Measurements from ENCODE around the gene RAPGEF1. TPM values are rescaled to one million over a fixed set of nuclear protein-coding genes. Genes with fewer than 3 reads are reported as not detected.
"Not testable (repeated sequence)": the region's sequence is repeated elsewhere in the genome, so short reads cannot be mapped to it uniquely, and the experiment has no call there.

Gene RAPGEF1
- polyA plus RNA-seq, 1 donor, result 122 TPM

DNA sequence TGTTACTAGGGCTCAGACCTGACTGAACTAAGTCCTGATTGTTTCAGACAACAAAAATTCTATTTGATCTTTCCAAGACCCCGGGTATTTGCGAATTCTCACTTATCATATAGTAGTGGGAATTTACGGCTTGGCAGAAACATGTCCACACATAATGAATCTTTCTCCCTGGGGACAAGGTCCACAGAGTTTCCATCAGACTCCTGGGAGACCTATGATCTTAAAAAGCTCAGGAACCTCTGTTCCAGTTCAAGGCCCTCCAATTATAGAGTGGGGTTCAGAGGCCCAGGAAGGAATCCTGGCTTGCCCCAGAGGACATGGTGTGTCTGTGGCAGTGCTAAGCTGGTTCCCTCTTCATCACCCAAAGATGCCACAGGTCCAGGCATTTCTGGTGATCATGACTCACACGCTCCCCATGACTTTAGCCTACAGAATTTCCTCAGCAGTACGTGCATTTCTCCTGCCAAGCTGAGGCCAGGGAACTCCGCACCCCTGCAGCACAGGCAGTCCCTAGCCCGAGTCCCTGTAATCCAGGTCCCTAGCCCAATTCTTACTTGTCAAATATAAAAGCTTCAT is 12.6 kb downstream of the RAPGEF1 start:
- DNase-seq, result no peak

DNA sequence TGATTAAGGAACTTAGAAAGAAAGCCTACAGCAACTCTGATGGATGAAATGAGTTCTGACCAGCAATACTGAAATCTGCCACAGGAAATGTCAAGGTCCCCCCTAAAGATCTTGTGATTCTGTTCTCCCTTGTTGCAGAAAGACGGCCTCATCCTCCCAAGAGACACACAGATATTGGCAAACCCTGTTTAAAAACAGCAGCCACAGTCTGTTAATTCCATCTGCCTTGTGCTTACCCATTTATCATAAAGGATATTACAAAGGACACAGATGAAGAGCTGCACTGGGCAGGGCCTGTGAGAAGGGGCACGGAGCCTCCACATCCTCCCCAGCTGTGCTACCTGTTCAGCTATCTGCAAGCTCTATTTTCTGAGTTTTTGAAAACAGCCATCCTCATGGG is 15.2 kb downstream of the RAPGEF1 start:
- DNase-seq, result no peak

DNA sequence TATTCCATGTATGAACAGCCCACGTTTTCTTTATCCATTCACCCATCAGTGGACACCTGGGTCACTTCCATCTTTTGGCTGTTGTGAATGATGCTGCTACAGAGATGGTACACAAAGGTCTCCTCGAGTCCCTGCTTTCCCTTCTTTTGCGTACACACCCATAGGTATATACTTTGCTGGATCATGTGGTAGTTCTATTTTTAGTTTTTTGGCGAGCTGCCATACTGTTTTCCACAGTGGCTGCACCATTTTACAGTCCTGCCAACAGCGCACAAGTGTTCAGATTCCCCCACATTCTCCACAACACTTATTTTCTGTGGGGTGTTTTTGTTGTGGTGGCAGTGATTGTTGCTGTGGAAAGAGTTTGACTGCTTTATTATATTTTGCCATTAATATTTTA is 16.2 kb downstream of the RAPGEF1 start:
- no peak for DNase-seq

DNA sequence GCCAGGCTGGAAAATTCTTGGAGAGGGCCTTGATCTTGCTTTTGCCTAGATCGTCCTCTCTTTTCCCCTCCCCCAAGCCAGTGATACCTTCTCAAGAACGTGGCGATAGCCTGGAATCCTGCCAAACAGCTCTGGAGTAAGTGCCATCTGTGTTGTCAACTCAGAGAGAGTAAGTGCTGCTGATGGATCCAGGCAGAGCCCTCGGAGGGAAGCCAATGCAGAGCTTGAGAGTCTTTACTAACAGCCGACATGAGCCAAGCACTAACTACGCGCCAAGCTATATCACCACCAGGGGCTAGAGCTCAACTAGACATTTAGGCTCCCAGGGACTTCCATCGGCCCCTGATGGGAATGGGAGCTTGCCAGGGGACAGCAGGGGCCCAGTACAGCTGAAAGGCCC is 17.6 kb downstream of the RAPGEF1 start:
- DNase-seq, result no peak

DNA sequence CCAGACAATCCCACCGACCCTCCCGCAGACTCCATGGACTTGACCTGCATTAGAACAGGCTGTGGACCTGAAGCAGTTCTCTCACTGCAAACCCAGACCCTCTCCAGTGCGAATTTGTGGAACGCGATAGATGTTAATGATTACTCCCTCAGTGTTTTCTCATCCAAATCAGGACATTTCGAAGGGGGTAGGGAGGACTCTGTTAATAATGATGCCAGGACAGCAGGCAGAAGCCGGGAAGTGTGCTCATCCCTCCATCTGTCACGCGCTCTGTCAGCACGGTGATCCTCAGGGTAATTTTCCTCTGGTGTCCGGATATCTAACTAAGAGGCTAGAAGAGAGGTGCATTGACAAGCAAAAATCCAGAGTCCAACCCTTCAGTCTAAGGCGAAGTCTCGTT is 18.8 kb downstream of the RAPGEF1 start:
- DNase-seq, result no peak

DNA sequence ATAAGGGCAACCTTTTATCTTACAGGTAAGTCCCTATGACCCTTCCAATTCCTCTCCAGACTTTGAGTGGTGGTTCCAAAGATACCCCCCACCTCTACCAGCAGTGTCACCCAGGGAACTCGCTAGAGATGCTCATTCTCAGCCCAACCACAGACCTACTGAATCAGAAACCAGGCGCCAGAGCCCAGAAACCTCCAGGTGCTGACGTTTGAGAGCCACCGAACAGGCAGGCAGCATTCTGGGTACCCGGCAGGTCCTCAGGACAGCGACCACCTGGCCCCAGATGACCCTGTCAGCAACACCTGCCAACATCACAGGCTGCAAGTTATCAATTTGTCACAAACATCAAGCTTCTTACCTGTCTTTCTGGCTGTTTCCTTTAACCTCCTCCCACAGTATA is 19.5 kb downstream of the RAPGEF1 start:
- DNase-seq, result no peak

DNA sequence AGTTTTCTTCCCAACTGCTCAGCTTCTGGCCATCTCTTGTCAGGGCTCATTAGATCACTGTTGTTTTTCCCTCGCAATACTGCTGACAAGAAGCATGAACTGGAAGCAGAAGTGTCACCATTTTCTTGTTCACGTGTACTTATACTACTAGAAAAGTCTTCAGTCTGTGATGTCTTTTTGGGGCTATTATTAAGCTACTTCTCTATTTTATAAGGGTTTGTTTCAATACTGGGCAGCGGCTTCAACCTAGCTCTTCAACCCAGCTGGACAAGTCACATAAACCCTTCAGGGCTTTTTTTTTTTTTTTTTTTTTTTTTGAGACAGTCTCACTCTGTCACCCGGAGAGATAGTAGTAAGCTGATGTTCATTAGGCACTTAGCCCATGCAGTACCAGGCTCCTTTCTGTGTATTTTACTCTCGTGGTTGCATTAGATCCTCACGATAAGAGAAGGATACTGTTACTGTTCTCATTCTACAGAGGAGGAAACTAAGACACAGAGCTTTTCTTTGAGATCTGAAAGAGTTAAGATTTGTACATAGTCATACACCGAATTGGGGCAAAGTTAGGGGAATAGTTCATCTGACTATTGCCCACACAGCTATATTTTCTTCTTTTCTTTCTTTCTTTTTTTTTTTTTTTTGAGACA is 20.5 kb downstream of the RAPGEF1 start:
- no peak for DNase-seq

DNA sequence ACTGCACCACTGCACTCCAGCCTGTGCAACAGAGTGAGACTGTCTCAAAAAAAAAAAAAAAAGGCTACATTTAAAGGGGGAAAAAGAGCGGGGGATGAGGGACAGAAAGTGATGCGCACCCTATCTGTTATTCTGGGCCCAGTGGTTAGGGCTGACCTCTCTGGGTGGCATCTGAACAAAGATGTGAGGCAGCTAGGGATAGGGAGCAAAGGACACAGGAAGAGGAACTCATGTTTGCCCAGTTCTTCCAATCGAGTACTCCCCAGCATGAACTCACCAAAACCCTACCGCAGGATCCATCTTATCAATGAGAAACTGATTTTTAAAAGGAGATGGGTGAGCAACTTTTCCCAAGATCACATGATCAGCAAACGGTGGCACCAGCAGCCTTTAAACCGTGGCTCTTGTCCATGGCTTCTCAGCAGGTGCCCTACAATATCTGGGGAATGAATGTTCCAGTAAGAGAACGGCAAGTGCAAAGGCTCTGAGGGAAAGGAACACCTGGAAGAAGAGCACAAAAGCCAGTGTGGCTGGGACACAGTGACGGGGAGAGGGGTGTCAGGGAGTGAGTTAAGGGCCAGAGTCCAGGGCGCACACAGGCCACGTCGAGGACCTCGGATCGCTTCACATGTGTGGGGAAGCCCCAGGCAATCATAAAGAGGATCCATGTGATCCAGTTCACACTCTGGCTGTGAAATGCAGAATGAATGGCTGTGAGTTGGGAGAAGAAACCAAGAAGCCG is 22.0 kb downstream of the RAPGEF1 start:
- DNase-seq, result no peak

DNA sequence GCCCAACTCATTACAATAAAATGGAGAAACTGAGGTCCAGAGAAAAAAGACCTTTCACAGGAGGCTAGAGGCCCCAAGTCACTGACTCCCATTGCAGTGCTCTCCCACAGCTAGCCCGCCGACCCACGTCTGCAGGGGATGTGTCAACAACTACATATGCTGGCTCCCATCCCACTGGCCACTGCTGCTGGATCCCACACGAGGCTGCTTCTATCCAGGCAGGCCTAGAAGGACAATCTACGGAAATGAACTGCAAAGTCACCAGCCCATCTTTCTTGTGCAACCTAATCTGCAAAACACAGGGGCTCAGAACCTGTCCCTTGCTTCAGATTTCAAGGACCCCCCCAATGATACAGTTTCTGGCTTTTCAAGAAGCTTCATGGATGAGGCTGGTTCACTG is 24.0 kb downstream of the RAPGEF1 start:
- DNase-seq, result no peak

DNA sequence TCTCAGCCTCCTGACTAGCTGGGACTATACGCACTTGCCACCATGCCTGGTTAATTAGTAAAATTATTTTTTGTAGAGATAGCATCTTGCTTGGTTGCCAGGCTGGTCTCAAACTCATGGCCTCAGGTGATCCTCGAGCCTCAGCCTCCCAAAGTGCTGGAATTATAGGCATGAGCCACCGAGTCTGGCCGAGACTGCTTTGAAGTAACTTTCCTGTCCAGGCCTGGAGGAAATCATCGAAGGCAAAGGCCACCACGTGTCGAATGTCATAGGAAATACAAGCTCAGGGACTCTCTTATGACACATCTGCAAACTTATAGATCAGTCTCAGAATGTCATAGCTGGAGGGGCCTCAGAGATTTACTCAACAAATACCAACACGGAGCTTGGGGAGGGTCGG is 25.1 kb downstream of the RAPGEF1 start:
- DNase-seq, result no peak

DNA sequence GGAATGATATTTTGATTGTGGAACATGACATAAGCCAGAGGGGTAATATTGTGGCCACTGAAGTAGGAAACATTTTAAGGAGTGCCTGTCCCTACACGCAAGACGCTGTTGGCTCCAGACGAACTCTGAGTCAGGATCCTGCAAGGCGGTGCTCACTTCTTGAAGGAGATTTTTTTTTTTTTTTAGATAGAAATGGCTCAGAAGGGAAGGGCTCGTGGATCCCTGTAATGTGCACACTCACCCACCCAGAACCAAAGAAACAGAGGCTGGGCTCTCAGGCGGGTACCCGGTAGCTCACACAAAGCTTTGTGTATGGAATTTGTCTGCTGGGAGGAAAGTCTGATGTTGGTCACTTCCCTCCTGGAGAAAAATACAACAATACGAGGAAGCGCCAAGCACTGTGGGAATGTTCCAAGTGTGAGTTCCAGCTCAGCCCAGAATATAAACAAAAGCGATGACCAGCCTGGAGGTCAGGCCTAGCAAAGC is 25.7 kb downstream of the RAPGEF1 start:
- DNase-seq, result no peak

DNA sequence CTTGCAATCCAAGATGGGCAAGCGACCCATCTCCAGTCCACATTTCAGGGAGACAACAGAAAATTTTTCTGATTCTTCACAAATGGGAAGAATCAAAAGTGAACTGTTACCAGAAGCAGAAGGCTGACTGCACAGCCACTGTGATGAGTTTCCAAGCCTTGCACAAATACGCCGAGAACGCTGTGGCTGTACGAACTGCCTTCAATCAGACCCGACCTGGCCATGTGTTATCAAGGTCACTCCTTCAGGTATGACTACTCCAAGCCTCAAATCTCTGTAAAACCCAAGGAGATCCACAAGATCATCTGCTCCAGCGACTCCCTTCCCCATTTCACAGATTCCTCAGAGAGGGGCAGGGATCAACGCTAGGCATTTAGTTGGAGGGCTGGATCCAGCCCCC is 26.9 kb downstream of the RAPGEF1 start:
- DNase-seq, result no peak

DNA sequence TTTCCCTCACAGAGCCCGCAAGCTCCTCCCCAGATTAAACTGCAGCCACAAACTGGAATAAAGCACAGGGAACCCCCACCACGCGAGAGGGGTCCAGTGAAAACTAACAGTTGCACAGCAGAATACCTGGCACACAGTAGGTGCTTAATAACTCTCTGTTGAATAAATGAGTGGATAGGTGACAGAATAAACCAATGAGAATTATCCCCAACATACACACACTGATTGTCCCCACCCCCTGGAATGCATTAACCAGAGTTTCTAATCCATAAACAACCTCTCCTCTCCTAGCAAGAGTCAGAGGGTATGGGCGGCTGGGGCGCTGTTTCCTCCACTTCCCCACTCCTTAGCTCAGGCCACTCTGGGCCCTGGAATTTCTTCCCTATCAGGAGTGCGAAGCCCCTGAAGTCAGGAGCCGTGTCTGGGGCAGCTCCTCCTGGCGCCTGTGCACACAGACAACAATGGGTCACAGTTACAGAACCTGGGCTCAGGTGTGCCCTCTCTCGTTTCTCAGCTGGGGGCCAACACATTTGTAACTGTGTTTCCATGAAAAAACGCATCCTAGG is 27.6 kb downstream of the RAPGEF1 start:
- no peak for DNase-seq

DNA sequence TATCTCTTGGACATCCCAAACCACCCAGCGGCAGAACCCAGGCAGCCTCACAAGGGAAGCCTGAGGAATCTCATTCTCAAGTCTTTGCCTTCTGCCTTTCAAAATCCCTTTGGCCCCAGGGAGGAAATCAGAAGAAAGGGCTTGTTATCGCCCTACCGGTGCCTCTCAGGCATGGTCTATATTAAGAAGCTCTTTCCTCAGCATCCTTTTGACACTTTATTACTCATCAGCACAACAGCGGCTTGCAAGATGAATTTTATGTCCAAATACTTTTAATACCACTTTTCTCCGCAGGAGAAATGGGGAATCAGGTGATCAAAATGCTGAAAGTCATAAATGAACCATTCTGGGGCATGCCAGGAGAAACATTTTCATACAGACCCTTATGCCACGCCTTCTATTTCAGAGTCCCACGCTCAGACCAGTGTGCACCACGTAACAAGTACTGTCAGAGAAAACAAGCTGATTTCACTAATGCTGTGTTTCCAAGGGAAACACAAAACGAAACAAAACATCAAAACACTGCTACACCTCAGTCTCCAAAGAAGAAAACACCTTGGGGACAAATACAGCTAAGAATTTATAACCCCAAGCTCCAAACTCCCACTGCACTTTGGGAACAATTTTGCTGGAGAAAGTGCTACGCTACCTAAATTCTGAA is 30.0 kb downstream of the RAPGEF1 start:
- DNase-seq, result no peak

DNA sequence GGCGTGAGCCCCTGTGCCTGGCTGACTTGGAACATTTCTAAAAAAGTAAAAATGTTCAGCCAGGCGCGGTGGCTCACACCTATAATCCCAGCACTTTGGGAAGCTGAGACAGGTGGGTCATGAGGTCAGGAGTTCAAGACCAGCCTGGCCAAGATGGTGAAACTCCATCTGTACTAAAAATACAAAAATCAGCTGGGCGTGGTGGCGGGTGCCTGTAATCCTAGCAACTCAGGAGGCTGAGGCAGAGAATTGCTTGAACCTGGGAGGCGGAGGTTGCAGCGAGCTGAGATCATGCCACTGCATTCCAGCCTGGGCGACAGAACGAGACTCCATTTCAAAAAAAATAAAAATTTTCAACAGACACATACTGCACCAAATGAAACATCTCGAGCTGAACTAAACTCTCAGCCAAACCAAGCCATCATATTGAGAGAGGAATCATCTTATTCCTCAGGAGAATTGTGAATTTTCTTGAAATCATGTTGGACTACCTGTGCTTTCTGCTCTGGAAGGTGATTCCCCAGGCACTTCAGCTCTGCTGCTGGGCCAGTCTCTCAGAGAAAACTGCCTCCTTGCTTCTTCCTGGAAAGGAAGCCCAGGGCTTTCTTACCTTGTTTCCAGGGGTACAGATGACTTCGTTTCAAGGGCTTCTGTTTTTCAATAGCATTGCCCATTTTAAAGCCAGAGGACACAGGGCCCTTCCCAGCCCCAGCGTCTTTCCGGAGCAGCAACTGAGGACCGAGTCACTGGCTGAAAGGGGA is 30.7 kb downstream of the RAPGEF1 start:
- not testable (repeated sequence) for DNase-seq

DNA sequence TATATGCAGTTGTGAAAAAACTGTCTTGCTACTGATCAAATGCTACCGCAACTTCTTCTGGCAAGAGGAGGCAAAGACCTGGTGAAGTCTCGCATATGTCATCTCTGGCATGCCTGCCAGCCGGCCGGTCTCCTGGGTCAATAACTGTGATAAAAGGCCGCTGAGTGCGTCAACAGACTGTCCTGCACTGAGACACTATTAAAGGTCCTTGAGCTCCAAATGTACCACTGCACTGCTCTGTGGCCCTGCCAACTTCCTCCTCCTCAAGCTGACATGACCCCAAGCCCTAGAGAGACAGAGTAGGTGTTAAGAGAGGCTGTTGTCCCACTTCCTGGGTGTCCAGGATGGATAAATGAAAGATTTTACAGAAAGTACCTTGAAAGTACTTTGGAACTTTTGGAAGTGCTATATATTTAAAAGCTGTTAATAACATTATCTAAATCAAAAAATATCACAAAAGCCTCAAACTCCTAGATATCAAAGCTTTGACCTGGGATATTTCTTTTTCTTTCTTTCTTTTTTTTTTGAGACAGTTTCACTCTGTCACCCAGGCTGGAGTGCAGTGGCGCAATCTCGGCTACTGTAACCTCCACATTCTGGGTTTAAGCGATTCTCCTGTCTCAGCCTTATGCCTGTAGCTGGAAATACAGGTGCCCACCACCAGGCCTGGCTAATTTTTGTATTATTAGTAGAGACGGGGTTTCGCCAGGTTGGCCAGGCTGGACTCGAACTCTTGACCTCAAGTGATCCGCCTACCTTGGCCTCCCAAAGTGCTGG is 31.5 kb downstream of the RAPGEF1 start:
- no peak for DNase-seq

DNA sequence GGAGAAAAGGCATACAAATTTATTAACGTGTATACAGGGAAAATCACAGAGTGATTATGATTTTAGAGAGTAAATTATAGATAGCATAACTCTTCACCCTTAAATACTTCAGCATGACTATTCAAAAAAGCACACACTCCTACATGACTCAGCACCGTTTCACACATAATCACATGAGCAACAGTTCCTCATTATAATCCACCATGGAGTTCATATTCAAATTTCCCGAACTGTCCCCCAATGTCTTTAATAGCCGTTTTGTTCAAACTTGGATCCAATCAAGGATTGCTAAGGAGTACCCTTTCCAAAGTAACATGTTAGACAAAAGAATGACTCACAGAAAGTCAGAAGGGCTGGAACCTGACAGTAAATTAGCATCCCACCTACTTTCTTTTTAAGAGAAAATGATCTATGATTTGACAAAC is 32.1 kb downstream of the RAPGEF1 start:
- DNase-seq, result no peak

DNA sequence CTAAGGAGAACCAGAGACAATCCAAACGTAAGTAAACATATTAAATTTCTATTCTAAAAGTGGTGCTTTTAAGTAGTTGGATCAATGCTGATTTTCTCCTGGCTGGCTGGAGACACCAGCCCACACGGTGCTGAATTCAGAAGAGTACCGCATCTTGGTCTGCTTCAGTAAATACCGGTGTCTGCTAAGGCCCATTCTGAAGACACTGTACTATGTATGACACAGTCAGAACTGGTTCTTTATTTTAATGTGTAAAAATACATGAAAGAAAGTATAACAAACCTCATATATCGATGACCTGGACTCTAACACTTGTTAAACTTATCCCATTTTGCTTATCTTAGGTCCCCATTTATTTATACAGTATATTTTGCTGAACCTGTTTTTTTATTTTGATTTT is 32.8 kb downstream of the RAPGEF1 start:
- no peak for DNase-seq

DNA sequence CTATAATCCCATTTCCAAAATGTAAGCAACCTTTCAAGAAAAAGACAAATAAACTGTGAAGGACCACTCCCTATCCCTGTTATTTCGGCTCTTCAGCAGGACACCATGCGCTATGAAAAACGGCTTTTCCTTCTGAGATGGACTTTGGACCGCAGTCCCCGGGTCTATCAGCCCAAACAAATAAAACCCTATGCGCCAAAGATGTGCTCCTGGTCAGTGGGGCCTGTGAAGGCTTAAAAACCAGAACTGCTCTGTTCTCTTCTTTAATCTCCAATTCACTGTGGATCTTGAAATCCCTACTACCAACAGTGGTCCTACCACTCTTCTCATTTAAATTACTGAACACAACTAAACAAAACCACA is 33.3 kb downstream of the RAPGEF1 start:
- DNase-seq, result no peak

DNA sequence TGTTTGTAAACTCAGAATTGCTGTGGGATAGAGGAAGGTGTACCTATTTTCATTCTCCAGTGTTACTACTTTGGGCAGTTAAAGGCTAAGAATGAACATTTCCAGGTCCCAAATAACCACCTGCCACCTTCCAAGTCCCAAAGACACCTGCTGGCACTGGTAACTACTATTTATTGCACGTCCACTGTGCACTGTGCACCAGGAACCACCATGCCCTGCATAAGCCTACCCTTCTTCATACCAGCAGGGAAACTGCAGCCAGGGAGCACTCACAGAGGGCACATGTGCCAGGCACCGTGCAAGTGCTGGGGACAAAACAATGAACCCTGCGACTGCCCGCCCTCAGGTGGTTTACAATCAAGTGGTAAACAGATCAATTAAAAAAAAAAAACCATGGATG is 34.9 kb downstream of the RAPGEF1 start:
- DNase-seq, result no peak

DNA sequence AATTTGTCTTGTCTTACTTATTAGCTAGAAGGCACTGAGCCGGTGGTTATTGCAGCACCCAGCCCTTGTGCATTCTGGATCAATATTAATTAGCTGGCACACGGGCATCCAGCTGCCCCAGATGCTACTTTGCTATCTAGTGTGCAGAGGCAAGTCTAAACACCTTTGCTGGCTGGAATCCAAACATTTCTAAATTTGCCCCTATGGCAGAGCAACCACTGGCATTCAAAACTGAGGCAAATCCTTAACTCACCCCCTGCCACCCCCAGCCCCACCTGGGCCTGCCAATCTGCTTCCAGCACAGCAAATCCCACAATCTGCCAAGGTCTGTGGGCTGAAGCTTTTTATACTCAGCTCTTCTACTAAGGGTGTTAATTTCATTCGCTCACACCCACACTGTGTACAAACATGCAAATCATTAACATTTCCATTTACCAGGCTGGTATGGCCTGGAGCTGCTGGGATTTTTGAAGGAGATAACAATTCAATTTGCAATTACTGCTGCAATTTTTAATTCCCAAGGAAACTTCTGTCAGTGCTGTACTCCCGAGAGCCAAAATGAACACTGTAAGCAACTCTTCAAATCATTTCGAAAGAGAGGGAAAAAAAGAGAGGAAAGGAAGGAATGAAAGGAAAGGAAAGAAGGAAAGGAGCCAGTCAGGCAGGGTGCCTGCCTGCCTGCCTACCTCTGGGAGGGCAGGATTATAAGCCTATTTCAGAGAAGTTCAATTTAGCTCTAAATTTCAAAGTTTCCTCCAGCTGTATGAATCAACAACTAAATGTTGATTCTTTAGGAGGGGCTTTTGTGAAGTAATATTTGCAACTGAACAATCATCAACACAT is 35.5 kb downstream of the RAPGEF1 start:
- DNase-seq, result no peak
